Measurements from ENCODE around the gene CENPH.

GRCh38 chr5:69219939-69220338 is 30.6 kb downstream of the CENPH start:
- no peak for TF ChIP-seq CTCF (IDR thresholded peaks at IDR 0.05; ENCODE audit: low read depth, low read length, missing input control)
- TF ChIP-seq FOXA2 (IDR thresholded peaks at IDR 0.05): no peak
- no peak for TF ChIP-seq GABPA (IDR thresholded peaks at IDR 0.05 in 1 of 2, conservative IDR thresholded peaks at IDR 0.05 in 1 of 2)
- TF ChIP-seq MAX (IDR thresholded peaks at IDR 0.05): no peak
- no peak for TF ChIP-seq ATF3 (IDR thresholded peaks at IDR 0.05)
- no peak for TF ChIP-seq REST (IDR thresholded peaks at IDR 0.05)

Measured in liver (tissue), 3 donors.